B cell (primary cell): ENCODE results near the gene TRNP1. TPM values are rescaled to one million over a fixed set of nuclear protein-coding genes. Genes with fewer than 3 reads are reported as not detected.

Experiments used
- ATAC-seq: fragments of 200-7000 bp; cut with Tn5 transposase; one replicate; pipeline ENCODE4 v1.10.0; 2021; ENCODE audit warnings: low read depth, mild to moderate bottlenecking, moderate number of reproducible peaks, moderate library complexity
- CTCF ChIA-PET: fragments of 350-600 bp; sonication (Branson Sonifier 250); formaldehyde crosslinking; loops from one replicate; lab custom pipeline; 2021; ENCODE audit warnings: antibody characterized with exemption, inconsistent platforms; lab: Charles Lee
- POLR2A ChIA-PET: fragments of 350-600 bp; sonication (Branson Sonifier 250); formaldehyde crosslinking; loops from one replicate; lab custom pipeline; 2021; ENCODE audit warnings: antibody characterized with exemption; lab: Charles Lee
- DNase-seq: peaks from one replicate; pipeline ENCODE4 v3.0.0; 2013
- H2AFZ ChIP-seq: 2 replicates; pipeline ENCODE4 v1.6.1; 2012; ENCODE audit warnings: mild to moderate bottlenecking, low read depth, low read length; ENCODE audit not compliant: insufficient read depth, poor library complexity, severe bottlenecking
- H3K27ac ChIP-seq, 2 donors: 1 replicate in 1 of 2; 2 replicates in 1 of 2; pipeline ENCODE4 v1.5.1; 2012 to 2013; ENCODE audit warnings: low read length in 2 of 2, mild to moderate bottlenecking in 2 of 2, moderate library complexity in 1 of 2
- H3K27me3 ChIP-seq, 4 experiments: fragments of 200-600 bp in 1 of 4; sonication (generic) in 1 of 4; replicated peaks in 1 of 4; 1 replicate in 2 of 4; 2 replicates in 2 of 4; pipeline versions ENCODE4 v1.6.1 to v1.7.0; 2013 to 2016; ENCODE audit warnings: low read length in 3 of 4, mild to moderate bottlenecking in 2 of 4, mixed read lengths in 1 of 4, moderate library complexity in 1 of 4; ENCODE audit not compliant: insufficient read depth in 4 of 4, control insufficient read depth in 3 of 4; ENCODE audit errors: control extremely low read depth in 1 of 4
- H3K36me3 ChIP-seq, 2 experiments: replicated peaks in 1 of 2; 1 replicate in 1 of 2; 2 replicates in 1 of 2; pipeline versions ENCODE4 v1.6.1 to v1.7.1; 2013; ENCODE audit warnings: low read length in 1 of 2; ENCODE audit not compliant: insufficient read depth in 2 of 2, control insufficient read depth in 1 of 2; ENCODE audit errors: control extremely low read depth in 1 of 2, extremely low read depth in 1 of 2
- H3K4me1 ChIP-seq, 2 donors: fragments of 200-600 bp in 1 of 2; sonication (generic) in 1 of 2; 1 replicate in 1 of 2; 2 replicates in 1 of 2; pipeline versions ENCODE4 v1.5.1 to v1.6.1; 2013 to 2017; ENCODE audit warnings: low read length in 2 of 2; ENCODE audit not compliant: control insufficient read depth in 2 of 2, insufficient read depth in 2 of 2
- H3K4me2 ChIP-seq: replicated peaks from 2 replicates; pipeline ENCODE3; 2012; ENCODE audit warnings: mild to moderate bottlenecking, low read depth, low read length; ENCODE audit not compliant: poor library complexity, severe bottlenecking
- H3K4me3 ChIP-seq, 5 experiments: fragments of 200-600 bp in 1 of 5; sonication (generic) in 1 of 5; 1 replicate in 3 of 5; 2 replicates in 2 of 5; pipeline versions ENCODE4 v1.5.1 to v1.7.0; 2011 to 2016; ENCODE audit warnings: low read length in 4 of 5, mild to moderate bottlenecking in 4 of 5, low read depth in 2 of 5, control low read depth in 1 of 5, moderate library complexity in 1 of 5; ENCODE audit not compliant: insufficient read depth in 1 of 5; ENCODE audit errors: control extremely low read depth in 1 of 5, extremely low read depth in 1 of 5
- H3K79me2 ChIP-seq: fragments of 200-600 bp; sonication (generic); one replicate; pipeline ENCODE4 v1.6.0; 2016; ENCODE audit warnings: low read length; ENCODE audit not compliant: control insufficient read depth, insufficient read depth
- H3K9ac ChIP-seq: fragments of 200-600 bp; sonication (generic); 2 replicates; pipeline ENCODE4 v1.6.1; 2017; ENCODE audit warnings: mild to moderate bottlenecking, low read length, moderate library complexity
- H3K9me3 ChIP-seq, 3 donors: one replicate each; pipeline versions ENCODE4 v1.6.1 to v1.7.1; 2013; ENCODE audit warnings: low read length in 2 of 3; ENCODE audit not compliant: control insufficient read depth in 2 of 3, insufficient read depth in 1 of 3; ENCODE audit errors: control extremely low read depth in 1 of 3
- H4K20me1 ChIP-seq: 2 replicates; pipeline ENCODE4 v1.6.0; 2012; ENCODE audit warnings: mild to moderate bottlenecking, low read length; ENCODE audit not compliant: insufficient read depth, control insufficient read depth, poor library complexity, severe bottlenecking
- H3K27ac Mint-ChIP-seq: one replicate; pipeline ENCODE4 v1.8.0; 2021; ENCODE audit warnings: mixed read lengths
- H3K27me3 Mint-ChIP-seq: one replicate; pipeline ENCODE4 v1.8.0; 2021; ENCODE audit warnings: mixed read lengths
- H3K4me1 Mint-ChIP-seq: one replicate; pipeline ENCODE4 v1.8.0; 2021; ENCODE audit warnings: mixed read lengths
- H3K4me3 Mint-ChIP-seq: one replicate; pipeline ENCODE4 v1.8.0; 2021; ENCODE audit warnings: mixed read lengths
- H3K9me3 Mint-ChIP-seq: one replicate; pipeline ENCODE4 v1.8.0; 2022; ENCODE audit warnings: mixed read lengths; ENCODE audit not compliant: insufficient read depth
- EZH2 ChIP-seq: IDR thresholded peaks from 2 replicates; pipeline ENCODE4 v1.6.1; 2012; ENCODE audit warnings: borderline replicate concordance, low read depth, mild to moderate bottlenecking, moderate library complexity, low read length; ENCODE audit not compliant: insufficient read depth, poor library complexity, severe bottlenecking
- WGBS: methylation state at CpG from one replicate; pipeline ENCODE4 v1.1.5; 2013; ENCODE audit warnings: missing lambda C conversion rate; ENCODE audit not compliant: insufficient coverage; 5-methylcytosine and 5-hydroxymethylcytosine counted together
- intact Hi-C: fragments of 100-400 bp; cut with micrococcal nuclease; formaldehyde crosslinking; loops from one replicate; pipeline ENCODE4 v1.10.0; 2022
- polyA plus RNA-seq: library from polyadenylated mRNA; depleted of rRNA; stranded (reverse); fragments of >200 nt; gene quantifications from 2 replicates; pipeline ENCODE4 v1.2.3, GENCODE V29; 2012
- total RNA-seq, 2 donors: library from RNA; stranded (reverse); fragments of 120-200 nt in 1 of 2; gene quantifications; 1 replicate in 1 of 2; 2 replicates in 1 of 2; pipeline versions ENCODE4 v1.2.3 to v1.2.4, GENCODE V29; 2013 to 2022
- TF ChIP-seq, protein P1 (sequence below): fragments of 200-600 bp; IDR thresholded peaks from one replicate; pipeline ENCODE4 v1.8.0; 2022; ENCODE audit warnings: antibody characterized with exemption, mild to moderate bottlenecking

TRNP1 gene
- total and polyA plus RNA-seq, 2 donors (not counting 1 experiment from before 2014, with no cell fraction given), result 0.54 to 2.3 TPM

DNA sequence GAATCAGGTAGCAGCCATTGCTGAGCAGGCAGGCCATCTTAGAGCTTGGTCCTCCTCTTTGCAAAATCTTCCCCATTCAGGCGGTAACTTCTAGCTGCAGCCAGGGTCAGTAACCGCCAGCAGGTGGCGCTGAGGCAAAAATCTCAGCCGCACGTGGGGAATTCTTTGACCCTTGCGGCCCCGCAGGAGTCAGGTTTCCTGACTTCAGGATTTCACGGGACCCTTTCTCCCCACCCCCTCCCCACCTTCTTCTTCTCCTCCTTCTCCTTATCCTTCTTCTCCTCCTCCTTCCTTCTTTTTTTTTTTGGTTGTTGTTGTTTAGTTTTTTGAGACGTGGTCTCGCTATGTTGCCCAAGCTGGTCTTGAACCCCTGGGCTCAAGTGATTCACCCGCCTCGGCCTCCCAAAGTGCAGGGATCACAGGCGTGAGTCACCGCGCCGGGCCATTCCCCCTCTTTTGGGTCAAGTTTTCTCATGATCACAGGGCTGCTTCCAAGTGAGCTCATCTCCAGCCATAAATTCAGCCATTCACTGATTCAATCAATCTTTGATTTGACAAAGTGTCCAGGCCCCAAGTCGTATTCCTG, 52.6 kb downstream of the TRNP1 start:
- Mint-ChIP-seq H3K27me3 (peaks cover 3% of the 10 kb centered on the region), H3K4me1 (peaks cover 15% of the 10 kb centered on the region), H3K9me3 (no peaks in the 10 kb centered on the region), H3K27ac (no peak overlapping the region), H3K4me3 (no peak overlapping the region)
- Histone ChIP-seq H3K9me3 (peaks cover 0 to 3% (median 0%) of the 10 kb centered on the region in 3 donors), H4K20me1 (no peaks in the 10 kb centered on the region), H3K4me1 (peaks cover 6 to 15% of the 10 kb centered on the region in 2 donors), H3K27ac (no peak overlapping the region), H3K27me3 (peaks cover 0 to 5% (median 0%) of the 10 kb centered on the region in 4 experiments), H3K79me2 (no peaks in the 10 kb centered on the region), H3K36me3 (no peaks in the 10 kb centered on the region), H3K4me2 (peak overlapping the region; percentile 4), H2AFZ (peak overlapping the region; percentile 6), H3K9ac (no peak overlapping the region), H3K4me3 (no peak overlapping the region)
- intact Hi-C loops, result loop anchor here (2.0 kb wide), 2 partner anchors 153 to 349 kb away; no protein-coding TSS in a partner anchor
- ChIA-PET POLR2A (interaction anchor here (0.6 kb wide), 1 partner anchor 152 kb away, joined by 7 read pairs; no protein-coding TSS in a partner anchor), CTCF (interaction anchor here (0.6 to 6.7 kb wide), 46 partner anchors 9 to 817 kb away, joined by 3 to 388 read pairs (median 4); partner anchors contain the start of genes SLC9A1, SYTL1, TENT5B and TRNP1)
- ATAC-seq (peak; percentile 54), DNase-seq (peak; percentile 79)
- TF ChIP-seq, protein P1, sequence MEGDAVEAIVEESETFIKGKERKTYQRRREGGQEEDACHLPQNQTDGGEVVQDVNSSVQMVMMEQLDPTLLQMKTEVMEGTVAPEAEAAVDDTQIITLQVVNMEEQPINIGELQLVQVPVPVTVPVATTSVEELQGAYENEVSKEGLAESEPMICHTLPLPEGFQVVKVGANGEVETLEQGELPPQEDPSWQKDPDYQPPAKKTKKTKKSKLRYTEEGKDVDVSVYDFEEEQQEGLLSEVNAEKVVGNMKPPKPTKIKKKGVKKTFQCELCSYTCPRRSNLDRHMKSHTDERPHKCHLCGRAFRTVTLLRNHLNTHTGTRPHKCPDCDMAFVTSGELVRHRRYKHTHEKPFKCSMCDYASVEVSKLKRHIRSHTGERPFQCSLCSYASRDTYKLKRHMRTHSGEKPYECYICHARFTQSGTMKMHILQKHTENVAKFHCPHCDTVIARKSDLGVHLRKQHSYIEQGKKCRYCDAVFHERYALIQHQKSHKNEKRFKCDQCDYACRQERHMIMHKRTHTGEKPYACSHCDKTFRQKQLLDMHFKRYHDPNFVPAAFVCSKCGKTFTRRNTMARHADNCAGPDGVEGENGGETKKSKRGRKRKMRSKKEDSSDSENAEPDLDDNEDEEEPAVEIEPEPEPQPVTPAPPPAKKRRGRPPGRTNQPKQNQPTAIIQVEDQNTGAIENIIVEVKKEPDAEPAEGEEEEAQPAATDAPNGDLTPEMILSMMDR, result peak; percentile 98
- TF ChIP-seq EZH2, result no peak
- WGBS, result 36% methylated on average over 13 of the region's 17 CpGs

DNA sequence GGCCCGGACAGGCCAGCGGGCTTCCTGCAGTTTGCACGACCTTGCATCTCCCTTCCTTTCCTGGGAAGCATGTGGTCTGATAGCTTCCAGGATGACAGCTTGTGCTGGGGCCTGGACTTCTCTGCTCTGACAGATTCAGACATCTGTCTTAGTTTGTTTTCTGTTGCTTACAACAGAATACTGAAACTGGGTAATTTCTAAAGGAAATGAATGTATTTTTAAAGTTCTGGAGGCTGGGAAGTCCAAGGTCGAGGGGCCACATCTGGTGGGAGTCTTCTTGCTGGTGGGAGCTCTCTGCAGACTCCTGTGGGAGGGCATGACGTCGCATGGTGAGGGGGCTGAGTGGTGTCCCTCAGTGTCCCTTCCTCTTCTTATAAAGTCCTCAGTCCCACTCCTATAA, 54.4 kb downstream of the TRNP1 start:
- Mint-ChIP-seq H3K9me3 (no peaks in the 10 kb centered on the region), H3K4me1 (peaks cover 15% of the 10 kb centered on the region), H3K4me3 (no peak overlapping the region), H3K27me3 (no peaks in the 10 kb centered on the region), H3K27ac (no peak overlapping the region)
- TF ChIP-seq EZH2, result no peak
- TF ChIP-seq, protein P1, result no peak
- CTCF ChIA-PET, result interaction anchor here (6.1 to 6.7 kb wide), 3 partner anchors 50 to 237 kb away, joined by 62 to 388 read pairs (median 83); partner anchors contain the start of gene TRNP1
- no peak overlapping the region for H3K4me3 ChIP-seq
- H3K4me2 ChIP-seq, result no peak overlapping the region
- peaks cover 6 to 15% of the 10 kb centered on the region in 2 donors for H3K4me1 ChIP-seq
- POLR2A ChIA-PET, result no interaction called here
- no peak overlapping the region for H3K27ac ChIP-seq
- WGBS, result 88% methylated on average over 5 of the region's 6 CpGs
- H3K27me3 ChIP-seq, result peaks cover 0 to 5% (median 0%) of the 10 kb centered on the region in 4 experiments
- DNase-seq (no peak), ATAC-seq (no peak)
- H4K20me1 ChIP-seq, result no peaks in the 10 kb centered on the region
- no peaks in the 10 kb centered on the region for H3K79me2 ChIP-seq
- intact Hi-C loops, result no loop called here
- no peak overlapping the region for H3K9ac ChIP-seq
- H2AFZ ChIP-seq, result no peak overlapping the region
- no peaks in the 10 kb centered on the region for H3K36me3 ChIP-seq
- peaks cover 0 to 3% (median 0%) of the 10 kb centered on the region in 3 donors for H3K9me3 ChIP-seq
